GM19463 (cell line): ENCODE measurements around the gene CREB3L4.

Source experiments
- ATAC-seq: cut with Tn5 transposase; IDR thresholded peaks from one replicate; pipeline ENCODE4 v1.9.1; 2021; ENCODE audit warnings: mild to moderate bottlenecking, moderate library complexity; ENCODE audit not compliant: unreplicated experiment

Gene CREB3L4

DNA sequence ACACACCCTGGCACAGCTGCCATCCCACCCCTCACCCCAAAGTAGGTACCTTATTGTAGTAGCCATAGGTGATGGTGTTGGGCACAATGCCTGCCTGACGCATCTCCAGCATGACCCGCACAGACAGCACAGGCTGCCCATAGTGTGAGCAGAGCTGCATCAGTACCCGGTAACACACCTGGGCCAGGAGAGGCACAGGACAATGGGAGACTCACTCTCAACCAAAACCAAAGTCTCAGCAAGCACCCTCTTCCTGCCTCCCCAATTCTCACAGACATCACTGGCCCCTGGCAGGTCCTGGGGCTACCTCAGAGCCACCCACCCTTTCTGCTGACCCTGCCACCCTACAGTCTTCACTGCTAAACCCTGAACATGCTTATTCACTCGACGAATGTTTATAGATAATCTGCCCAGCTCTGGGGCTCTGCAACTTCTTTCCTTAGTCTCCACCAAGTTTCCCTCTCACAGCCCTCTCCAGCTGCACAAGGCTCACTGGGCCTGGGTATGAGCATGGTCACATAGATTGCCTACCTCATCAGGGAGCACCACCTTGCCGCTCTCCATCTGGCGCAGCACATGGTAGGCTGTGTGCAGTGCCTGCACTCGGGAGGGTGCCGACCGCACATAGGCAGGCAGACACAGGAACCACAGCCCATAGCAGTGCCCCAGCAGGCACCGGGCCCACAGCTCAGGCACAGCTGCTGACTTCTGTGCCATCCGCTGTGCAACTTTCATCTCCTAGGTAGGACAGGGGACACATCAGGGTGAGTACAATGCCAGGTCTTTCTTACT, 31.5 kb upstream of the CREB3L4 start:
- ATAC-seq, result no peak

- ATAC-seq, result no peak
These were observed 30.4 kb upstream of the CREB3L4 start for GRCh38 chr1:153937331-153937730.

DNA sequence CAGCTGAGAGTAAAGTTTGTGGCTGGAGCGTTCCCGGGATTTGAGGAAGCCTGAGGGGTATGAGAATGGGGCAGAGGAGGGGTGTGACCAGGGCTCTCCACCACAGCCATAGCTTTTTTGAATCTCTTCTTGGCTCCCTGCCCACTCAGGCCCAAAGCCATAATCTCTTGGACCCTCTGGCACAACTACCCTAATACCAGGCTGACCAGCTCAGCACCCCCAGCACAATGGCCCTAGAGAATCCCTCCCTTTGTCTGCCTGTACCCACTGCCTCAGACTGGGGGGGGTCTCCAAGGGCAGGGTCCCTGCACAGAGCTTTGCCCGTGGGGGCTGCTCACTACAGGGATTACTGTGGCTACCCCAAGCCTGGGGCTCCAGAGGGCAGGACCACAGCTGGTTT, 28.7 kb upstream of the CREB3L4 start:
- ATAC-seq, result no peak

DNA sequence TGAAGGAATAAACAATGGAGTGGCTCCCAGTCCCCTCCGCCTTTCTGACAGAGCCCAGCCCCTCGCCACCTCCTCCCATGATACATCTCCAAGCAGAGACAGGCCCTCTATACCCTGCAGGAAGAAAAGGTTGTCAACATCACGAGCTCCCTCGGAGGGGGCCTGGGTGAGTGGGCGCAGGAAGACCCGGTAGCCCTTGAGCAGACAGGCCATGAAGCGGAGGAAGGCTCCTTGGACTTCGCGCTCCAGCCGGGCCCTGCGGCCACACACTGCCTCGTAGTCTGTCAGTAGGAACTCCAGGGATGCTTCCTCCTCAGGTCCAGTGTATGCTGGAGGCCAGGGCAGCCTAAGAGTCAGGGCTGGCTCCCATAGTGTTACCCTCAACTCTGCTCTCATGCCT, 28.2 kb upstream of the CREB3L4 start:
- ATAC-seq, result no peak

DNA sequence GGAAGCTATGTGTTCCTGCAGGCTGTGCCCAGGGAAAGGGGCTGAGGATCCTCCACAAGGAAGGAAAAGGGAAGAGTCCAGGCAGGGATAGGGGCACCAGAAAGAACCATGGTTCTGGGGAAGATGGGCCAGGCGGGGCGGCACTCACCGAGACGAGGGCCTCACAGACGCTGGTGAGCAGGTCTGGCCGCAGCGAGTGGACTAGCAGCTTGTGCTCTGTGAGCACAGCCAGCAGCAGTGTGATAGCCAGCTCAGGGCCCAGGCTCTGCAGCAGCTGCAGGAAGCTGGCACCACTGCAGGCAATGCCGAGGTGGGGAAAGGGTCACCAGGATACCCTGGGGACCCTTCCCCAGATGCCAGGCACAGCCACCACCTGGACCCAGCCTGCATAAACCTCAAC, 26.9 kb upstream of the CREB3L4 start:
- ATAC-seq, result no peak

GRCh38 chr1:153941826-153942725, 25.6 kb upstream of the CREB3L4 start:
- no peak for ATAC-seq

DNA sequence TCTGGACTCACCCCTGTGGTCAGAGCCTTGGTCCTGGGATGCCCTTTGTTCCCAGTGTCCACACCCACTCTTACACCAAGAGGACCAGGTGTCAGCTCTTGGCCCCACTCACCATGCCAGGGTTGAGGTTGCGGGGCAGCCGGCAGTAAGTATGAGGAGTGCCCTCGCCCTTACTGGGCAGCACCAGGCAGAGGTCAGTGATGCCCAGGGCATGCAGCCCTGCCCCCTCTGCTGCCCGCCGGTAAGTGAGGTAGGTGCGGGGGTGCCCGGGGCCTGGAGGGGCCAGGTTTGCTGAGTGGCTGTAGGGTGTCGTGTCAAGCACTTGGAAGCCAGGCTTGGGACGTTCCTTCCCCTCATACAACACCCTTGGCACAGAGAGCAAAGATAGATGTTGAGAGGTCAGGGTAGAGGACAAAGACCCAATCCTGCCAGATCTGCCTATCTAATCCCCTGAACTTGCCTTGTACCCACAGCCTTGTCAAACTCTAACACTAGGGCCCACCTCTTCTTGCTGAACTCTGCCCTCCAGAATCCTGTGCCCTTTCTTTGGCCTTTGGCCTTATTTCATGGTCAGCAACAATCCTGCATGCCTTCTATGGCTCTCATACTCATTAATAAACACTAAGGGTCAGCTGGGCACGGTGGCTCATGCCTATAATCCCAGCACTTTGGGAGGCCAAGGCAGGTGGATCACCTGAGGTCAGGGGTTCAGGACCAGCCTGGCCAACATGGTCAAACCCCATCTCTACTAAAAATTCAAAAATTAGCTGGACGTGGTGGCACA, 24.7 kb upstream of the CREB3L4 start:
- no peak for ATAC-seq

- no peak for ATAC-seq
These were observed 23.5 kb upstream of the CREB3L4 start for GRCh38 chr1:153944005-153944826.

DNA sequence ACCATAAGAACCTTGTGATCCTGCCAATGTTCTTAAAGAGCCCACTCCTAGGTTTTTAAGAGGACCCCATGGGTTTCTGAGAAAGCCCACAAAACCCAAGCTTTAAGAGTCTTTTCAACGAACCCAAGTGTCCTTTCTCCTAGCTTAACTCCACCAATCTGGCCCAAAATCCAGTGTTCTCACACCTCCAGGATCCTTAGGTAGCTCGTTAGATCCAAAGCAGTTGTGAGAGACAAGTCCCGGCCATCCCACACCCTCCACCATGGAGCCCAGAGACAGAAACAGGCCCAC, 22.9 kb upstream of the CREB3L4 start:
- ATAC-seq, result no peak

DNA sequence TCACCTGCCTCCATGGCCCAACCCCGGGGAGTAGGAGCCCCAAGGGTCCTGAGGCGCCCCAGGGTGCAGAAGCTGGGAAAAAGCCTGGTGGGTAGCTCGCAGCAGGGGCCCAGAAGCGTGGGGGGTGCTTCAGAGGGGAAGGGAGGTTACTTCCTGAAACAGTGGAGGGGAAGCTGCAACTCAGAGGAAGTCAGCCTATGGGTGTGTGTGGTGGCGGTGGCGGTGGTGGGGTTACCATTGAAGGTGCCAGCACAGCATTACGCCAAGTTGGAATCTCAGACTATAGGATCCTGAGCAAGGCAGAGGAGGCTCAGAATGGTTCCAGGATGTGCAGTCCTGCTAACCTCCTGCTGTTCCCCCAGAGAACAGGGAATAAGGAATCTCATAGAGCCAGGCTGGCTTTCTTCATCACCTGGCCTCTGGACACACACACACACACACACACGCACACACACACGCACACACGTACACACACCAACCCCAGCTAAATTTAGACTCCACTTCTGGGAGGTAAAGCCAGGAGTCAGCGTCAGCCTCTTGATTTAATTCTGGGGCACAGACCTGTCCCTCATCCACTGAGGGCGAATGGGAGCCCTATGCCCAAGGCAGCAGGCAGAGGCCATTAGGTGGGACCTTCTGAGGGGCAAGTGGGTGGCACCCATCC, 22.4 kb upstream of the CREB3L4 start:
- no peak for ATAC-seq

GRCh38 chr1:153945795-153946621, 21.7 kb upstream of the CREB3L4 start:
- ATAC-seq, result peak; percentile 74

GRCh38 chr1:153946622-153947241, 21.0 kb upstream of the CREB3L4 start, which contains the start of gene DENND4B:
TSS of gene DENND4B (minus strand) at chr1:153946718. CDS start at chr1:153944374, 2,344 bp downstream.
- ATAC-seq, result peak; percentile 71

DNA sequence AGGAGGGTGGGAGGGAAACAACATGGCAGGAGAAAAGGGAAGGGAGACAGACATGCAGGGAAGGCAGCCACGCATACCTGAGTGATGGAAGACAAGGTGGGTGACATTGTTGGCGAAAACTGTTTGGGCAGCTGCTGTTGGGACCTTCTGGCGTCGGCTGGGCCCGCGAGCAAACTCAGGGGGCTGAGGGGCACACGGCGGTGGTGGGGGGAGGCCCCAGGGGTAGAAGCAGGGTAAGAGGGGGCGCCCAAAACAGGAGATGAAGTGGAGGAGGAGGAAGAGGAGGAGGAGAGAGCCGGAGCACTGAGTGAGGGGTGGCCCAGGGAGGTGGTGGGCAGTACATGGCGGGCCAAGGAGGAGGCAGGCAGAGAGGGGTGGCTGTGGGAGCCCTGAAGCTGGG, 16.5 kb upstream of the CREB3L4 start:
- ATAC-seq, result no peak

- ATAC-seq, result no peak
These were observed 15.9 kb upstream of the CREB3L4 start for GRCh38 chr1:153951801-153952200.

GRCh38 chr1:153953859-153954365, 13.8 kb upstream of the CREB3L4 start:
- ATAC-seq, result no peak

- ATAC-seq, result no peak
These were observed 12.9 kb upstream of the CREB3L4 start for GRCh38 chr1:153954826-153955225.

- no peak for ATAC-seq
These were observed 10.5 kb upstream of the CREB3L4 start for GRCh38 chr1:153956997-153957715.

GRCh38 chr1:153957744-153958110, 10.0 kb upstream of the CREB3L4 start:
- ATAC-seq, result peak; percentile 17
